ENCODE measurements around the gene DBT. TPM values are rescaled to one million over a fixed set of nuclear protein-coding genes. Genes with fewer than 3 reads are reported as not detected.

DBT gene
- total and polyA plus RNA-seq, 2 of the 13 experiments (the other 11 are each of a cell fraction or from before 2014, with no cell fraction given), result 3.3 to 10.2 TPM

- no peak for TF ChIP-seq USF2 (IDR thresholded peaks at IDR 0.05; ENCODE audit: low read depth, low read length)
- TF ChIP-seq USF2 (CRISPR knock-in tag; IDR thresholded peaks at IDR 0.05; ENCODE audit: borderline replicate concordance), result no peak
- no peak for TF ChIP-seq ZMAT3 (CRISPR knock-in tag; conservative IDR thresholded peaks at IDR 0.05)
- TF ChIP-seq MLLT10 (CRISPR knock-in tag; IDR thresholded peaks at IDR 0.05), result no peak
- no peak for TF ChIP-seq ZNF7 (CRISPR knock-in tag; IDR thresholded peaks at IDR 0.05)
- TF ChIP-seq ZNF510 (CRISPR knock-in tag; IDR thresholded peaks at IDR 0.05; ENCODE audit: low read depth), result no peak
These were observed 65.1 kb downstream of the DBT start (continued) for GRCh38 chr1:100184536-100184935.

- H3K36me3 ChIP-seq (replicated peaks in 1 of 2; ENCODE audit: control insufficient read depth in 1 of 2, insufficient read depth in 2 of 2, low read length in 2 of 2), result no peaks in the 10 kb centered on the region
- ChIA-PET CTCF (ENCODE audit: low intra/inter-chr PET ratio, low total read pairs) (no interaction called here), POLR2A (no interaction called here)
- no peak overlapping the region for H3K27ac ChIP-seq (ENCODE audit: extremely low read length, insufficient read depth, low read length)
- BruUV-seq (replicated peaks), result no TSS peak
- no peak overlapping the region for H2AFZ ChIP-seq (ENCODE audit: low read length)
- DNase-seq (ENCODE audit: low spot score) (no peak), ATAC-seq (no peak), FAIRE-seq (no peak)
- in situ Hi-C loops (cut with HindIII; ENCODE audit: extremely low pct_ligation_motif_present, low pct_unique_long_range_greater_than_20kb) (no loop called here), intact Hi-C loops (cut with micrococcal nuclease; ENCODE audit: unreplicated experiment) (no loop called here)
- H4K20me1 ChIP-seq (ENCODE audit: insufficient read depth, low read length), result no peaks in the 10 kb centered on the region
- no peak overlapping the region for H3K4me3 ChIP-seq (replicated peaks in 1 of 3; ENCODE audit: insufficient read depth in 1 of 3, low read depth in 2 of 3, low read length in 3 of 3)
- TF ChIP-seq ZFP36L2 (CRISPR knock-in tag; IDR thresholded peaks at IDR 0.05) (no peak), ZNF503 (CRISPR knock-in tag; IDR thresholded peaks at IDR 0.05) (no peak), ZNF121 (CRISPR knock-in tag; IDR thresholded peaks at IDR 0.05) (peak; percentile 59; the same call in 1 of the 2 replicates), MATR3 (CRISPR knock-in tag; IDR thresholded peaks at IDR 0.05) (no peak), MLLT10 (CRISPR knock-in tag; IDR thresholded peaks at IDR 0.05) (no peak), PLRG1 (conservative IDR thresholded peaks at IDR 0.05) (no peak), KLF11 (CRISPR knock-in tag; IDR thresholded peaks at IDR 0.05) (no peak)
- H3K4me1 ChIP-seq (ENCODE audit: insufficient read depth, low read length), result no peaks in the 10 kb centered on the region
- H3K9me3 ChIP-seq (ENCODE audit: low read length), result no peaks in the 10 kb centered on the region
- no peaks in the 10 kb centered on the region for H3K79me2 ChIP-seq (ENCODE audit: insufficient read depth, low read length)
- H3K4me2 ChIP-seq (ENCODE audit: low read depth, low read length), result no peak overlapping the region
- 71% methylated on average over 4 of the region's 4 CpGs for WGBS (ENCODE audit: low lambda C conversion rate)
- no peaks in the 10 kb centered on the region for H3K27me3 ChIP-seq (ENCODE audit: control insufficient read depth in 1 of 2, insufficient read depth in 2 of 2, low read length in 2 of 2)
- no peak overlapping the region for H3K9ac ChIP-seq (ENCODE audit: insufficient read depth, low read depth, low read length)
These were observed 66.3 kb downstream of the DBT start for GRCh38 chr1:100183370-100183769.
